A673 (cell line): ENCODE measurements around the gene FRMD6.

Experiments
- EZH2 ChIP-seq: fragments of 200-600 bp; sonication (generic); IDR thresholded peaks from 2 replicates; pipeline ENCODE4 v1.6.1; 2017; ENCODE audit warnings: borderline replicate concordance, low read depth, mild to moderate bottlenecking, mixed read lengths, antibody characterized with exemption, low read length; ENCODE audit not compliant: poor library complexity, severe bottlenecking
- TF ChIP-seq, protein P1 (sequence below): fragments of 300-800, 200-600 bp; sonication (generic); conservative IDR thresholded peaks from 2 replicates; pipeline ENCODE4 v1.5.1; 2017; ENCODE audit warnings: low read depth, mild to moderate bottlenecking, antibody characterized with exemption, low read length, moderate library complexity, mixed read lengths

DNA sequence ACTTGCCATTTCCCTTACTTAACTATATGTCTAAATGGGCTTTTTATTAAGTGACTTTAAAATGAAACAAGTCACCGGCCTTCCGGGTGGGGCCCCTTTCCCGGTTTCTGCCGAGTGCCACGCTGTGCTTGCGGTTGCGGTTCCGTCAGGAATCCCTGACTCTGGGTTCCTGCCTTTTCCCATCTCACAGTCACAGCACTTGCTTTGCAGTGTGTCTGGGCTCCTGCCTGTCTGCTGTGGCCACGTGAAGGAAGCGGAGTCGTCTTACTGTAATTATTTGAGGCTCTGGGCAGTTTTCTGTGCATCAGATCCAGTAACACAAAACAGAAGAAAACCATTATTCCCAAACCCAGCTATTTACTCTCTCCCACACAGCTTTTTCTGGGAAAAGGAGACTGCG, 44.0 kb upstream of the FRMD6 start:
- TF ChIP-seq, protein P1, sequence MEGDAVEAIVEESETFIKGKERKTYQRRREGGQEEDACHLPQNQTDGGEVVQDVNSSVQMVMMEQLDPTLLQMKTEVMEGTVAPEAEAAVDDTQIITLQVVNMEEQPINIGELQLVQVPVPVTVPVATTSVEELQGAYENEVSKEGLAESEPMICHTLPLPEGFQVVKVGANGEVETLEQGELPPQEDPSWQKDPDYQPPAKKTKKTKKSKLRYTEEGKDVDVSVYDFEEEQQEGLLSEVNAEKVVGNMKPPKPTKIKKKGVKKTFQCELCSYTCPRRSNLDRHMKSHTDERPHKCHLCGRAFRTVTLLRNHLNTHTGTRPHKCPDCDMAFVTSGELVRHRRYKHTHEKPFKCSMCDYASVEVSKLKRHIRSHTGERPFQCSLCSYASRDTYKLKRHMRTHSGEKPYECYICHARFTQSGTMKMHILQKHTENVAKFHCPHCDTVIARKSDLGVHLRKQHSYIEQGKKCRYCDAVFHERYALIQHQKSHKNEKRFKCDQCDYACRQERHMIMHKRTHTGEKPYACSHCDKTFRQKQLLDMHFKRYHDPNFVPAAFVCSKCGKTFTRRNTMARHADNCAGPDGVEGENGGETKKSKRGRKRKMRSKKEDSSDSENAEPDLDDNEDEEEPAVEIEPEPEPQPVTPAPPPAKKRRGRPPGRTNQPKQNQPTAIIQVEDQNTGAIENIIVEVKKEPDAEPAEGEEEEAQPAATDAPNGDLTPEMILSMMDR = no peak
- no peak for TF ChIP-seq EZH2
